ENCODE results near the gene FOXP3.

Gene FOXP3

DNA sequence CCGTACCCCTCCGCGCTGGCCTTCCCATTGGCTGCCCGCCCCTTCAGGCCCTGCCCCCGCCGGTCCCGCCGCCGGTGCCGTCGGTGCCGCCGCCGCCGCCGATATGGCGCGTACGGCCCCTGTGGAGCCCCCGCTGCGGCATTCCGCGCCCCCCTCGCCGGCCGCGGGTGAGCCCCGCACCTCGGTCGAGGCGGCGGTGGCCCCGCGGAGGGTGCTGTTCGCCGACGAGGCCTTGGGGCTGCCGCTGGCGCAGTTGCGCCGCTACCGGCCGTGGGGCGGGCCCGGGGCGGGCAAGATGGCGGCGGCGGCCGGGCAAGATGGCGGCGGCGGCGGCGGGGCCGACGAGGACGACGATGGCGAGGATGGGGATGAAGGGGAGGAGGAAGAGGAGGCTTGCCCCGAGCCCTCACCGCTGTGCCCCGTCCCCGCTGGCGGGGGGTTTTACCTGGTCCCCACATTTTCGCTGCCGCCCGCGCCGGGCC is 5.3 kb upstream of the FOXP3 start, which contains the start of gene PPP1R3F:
TSS of gene PPP1R3F (plus strand) at position 27 of the 482 bp plus-strand sequence. CDS start at position 104, 77 bp downstream.
- Histone ChIP-seq H3K9ac (peak within 1 kb of the TSS; percentile 88 to 95 (median 93)), H3K9me3 (replicated peaks in 1 of 11) (peaks cover 0 to 14% (median 0%) of the 10 kb centered on the region in 11 experiments; a peak in 7 of 22 replicates), H3K36me3 (peaks cover 0 to 8% (median 0%) of the 10 kb centered on the region in 11 experiments; a peak in 3 of 22 replicates), H3K27me3 (peaks cover 37 to 79% (median 69%) of the 10 kb centered on the region in 11 experiments), H3K4me1 (peaks cover 25 to 31% (median 30%) of the 10 kb centered on the region in 10 experiments), H3K4me2 (peak within 1 kb of the TSS; percentile 74 to 92 (median 89)), H4K20me1 (peaks cover 6 to 35% (median 21%) of the 10 kb centered on the region in 11 experiments; a peak in 15 of 22 replicates), H3K4me3 (peak within 1 kb of the TSS; percentile 71 to 80 (median 74)), H3K27ac (peak within 1 kb of the TSS; percentile 89 to 95 (median 93))
- no peak for TF ChIP-seq Cebpa-rat (IDR thresholded peaks at IDR 0.05)

DNA sequence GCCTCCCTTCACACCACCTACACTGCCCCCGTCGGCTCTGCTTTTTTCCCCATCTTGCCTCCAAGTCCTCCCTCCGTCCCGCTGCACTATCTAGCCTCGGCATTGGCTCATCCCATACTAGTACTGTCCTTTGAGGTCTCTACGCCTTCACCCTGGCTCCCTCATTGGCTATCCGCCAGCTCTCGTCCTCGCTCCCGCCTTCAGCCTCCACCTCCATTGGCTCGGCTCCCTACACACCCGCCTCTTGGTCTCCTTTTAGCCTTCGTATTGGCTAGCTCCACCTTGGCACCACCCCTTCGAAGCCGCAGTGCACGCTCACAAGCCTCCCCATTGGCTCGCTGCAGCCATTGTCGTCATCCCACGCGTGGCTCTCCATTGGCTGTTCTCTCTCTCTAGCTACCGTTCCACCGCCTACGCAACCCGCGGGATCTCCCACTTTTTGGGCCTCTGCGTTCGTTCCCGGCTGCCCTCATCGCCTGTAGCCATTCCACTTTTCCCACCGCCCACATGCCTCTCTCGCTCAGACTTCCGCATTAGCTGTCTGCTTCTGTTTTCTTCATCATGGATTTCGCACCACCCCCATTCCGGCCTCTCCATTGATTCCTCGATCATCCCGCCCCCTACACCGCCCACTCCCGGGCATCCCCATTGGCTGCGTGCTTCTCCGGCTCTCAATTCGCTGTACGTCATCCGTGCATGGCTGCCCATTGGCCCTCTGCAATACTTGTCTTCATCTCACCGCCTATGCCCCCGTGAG is 4.7 kb upstream of the FOXP3 start:
- Histone ChIP-seq H3K36me3 (peaks cover 0 to 7% (median 0%) of the 10 kb centered on the region in 11 experiments; a peak in 3 of 22 replicates), H4K20me1 (peaks cover 5 to 29% (median 14%) of the 10 kb centered on the region in 11 experiments; a peak in 15 of 22 replicates), H3K4me1 (peaks cover 25 to 31% (median 30%) of the 10 kb centered on the region in 10 experiments), H3K4me2 (peak overlapping the region; percentile 55 to 77 (median 69)), H3K4me3 (peak overlapping the region; percentile 71 to 80 (median 74)), H3K9me3 (replicated peaks in 1 of 11) (peaks cover 0 to 14% (median 0%) of the 10 kb centered on the region in 11 experiments; a peak in 7 of 22 replicates), H3K9ac (peak overlapping the region; percentile 88 to 95 (median 93)), H3K27ac (peak overlapping the region; percentile 89 to 95 (median 93)), H3K27me3 (peaks cover 31 to 79% (median 65%) of the 10 kb centered on the region in 11 experiments)
- TF ChIP-seq Cebpa-rat (IDR thresholded peaks at IDR 0.05): no peak

DNA sequence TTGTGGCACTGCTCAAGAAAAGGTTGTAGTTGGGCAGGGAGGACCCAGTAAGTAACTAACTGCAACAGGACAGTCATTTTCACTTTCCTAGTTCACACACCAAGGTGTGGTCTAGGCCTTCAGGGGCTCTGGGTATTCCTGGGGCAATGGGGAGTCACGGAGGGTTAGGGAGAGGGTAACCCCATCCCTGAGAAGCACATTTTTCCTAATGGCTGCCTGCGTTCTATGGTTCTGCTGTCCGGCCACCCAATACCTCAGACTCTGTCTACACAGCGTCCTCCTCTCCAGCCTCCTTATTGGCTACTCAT is 4.1 kb upstream of the FOXP3 start:
- peak overlapping the region; percentile 63 to 95 (median 89) for H3K9ac ChIP-seq
- peaks cover 0 to 14% (median 0%) of the 10 kb centered on the region in 11 experiments; a peak in 7 of 22 replicates for H3K9me3 ChIP-seq (replicated peaks in 1 of 11)

DNA sequence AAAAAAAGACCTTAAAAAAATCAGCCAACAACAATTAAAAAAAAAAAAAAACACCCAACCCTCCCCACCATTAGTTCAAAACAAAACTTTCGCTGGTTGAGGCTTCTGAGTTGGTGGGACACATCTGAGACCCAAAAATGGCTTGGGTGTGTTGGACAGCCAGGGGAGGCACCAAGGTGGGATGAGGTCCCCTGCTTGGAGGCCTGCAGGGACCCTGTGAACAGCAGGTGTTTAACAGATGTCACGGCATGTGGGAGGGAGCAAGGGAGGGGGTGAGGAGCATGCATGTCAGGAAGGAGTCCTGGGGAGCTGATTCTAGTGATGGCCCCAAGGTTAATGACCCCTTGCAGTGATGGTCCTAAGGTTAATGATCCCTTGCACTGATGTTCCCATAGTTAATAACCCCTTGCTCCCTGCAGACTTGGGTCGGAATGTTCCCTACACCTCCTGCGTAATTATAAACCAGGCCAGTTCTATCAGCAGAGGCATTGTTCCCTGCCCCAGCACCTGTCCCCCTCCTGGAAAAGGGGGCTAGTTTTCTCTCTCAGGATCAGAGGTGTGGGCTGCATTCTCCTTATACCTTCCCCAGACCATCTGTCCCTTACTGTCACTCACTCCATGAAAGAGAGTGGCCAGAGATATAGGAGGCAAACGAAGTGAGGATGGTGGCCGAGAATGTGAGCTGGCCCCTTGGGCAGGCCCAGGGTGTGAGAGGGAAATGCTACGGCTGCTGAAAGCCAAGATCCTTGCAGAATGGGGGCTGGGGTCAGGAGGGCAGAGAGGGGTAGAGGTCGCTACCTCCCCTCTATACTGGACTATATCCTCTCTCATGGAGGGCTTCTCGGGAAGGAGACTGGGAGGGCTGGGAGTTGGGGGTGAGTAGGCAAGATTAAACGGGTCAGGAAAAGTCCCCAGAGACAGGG is 2.3 kb upstream of the FOXP3 start:
- H3K27ac ChIP-seq: no peak overlapping the region
- no peak overlapping the region for H3K4me3 ChIP-seq
- H3K36me3 ChIP-seq: no peaks in the 10 kb centered on the region
- H3K4me2 ChIP-seq: no peak overlapping the region
- H3K4me1 ChIP-seq: peaks cover 14 to 23% (median 19%) of the 10 kb centered on the region in 10 experiments
- no peak overlapping the region for H3K9ac ChIP-seq
- peaks cover 0 to 6% (median 0%) of the 10 kb centered on the region in 11 experiments; a peak in 3 of 22 replicates for H4K20me1 ChIP-seq
- no peak for TF ChIP-seq Cebpa-rat (IDR thresholded peaks at IDR 0.05)
- H3K9me3 ChIP-seq (replicated peaks in 1 of 11): peaks cover 0 to 14% (median 0%) of the 10 kb centered on the region in 11 experiments; a peak in 7 of 22 replicates
- H3K27me3 ChIP-seq: peaks cover 29 to 78% (median 66%) of the 10 kb centered on the region in 11 experiments

More for the DNA sequence above, 4.1 kb upstream of the FOXP3 start:
- Histone ChIP-seq H3K27ac (peak overlapping the region; percentile 44 to 95 (median 92); a peak in 20 of 22 replicates), H3K4me2 (peak overlapping the region; percentile 55 to 77 (median 69)), H3K4me1 (peaks cover 25 to 31% (median 29%) of the 10 kb centered on the region in 10 experiments), H4K20me1 (peaks cover 2 to 23% (median 9%) of the 10 kb centered on the region in 11 experiments; a peak in 12 of 22 replicates), H3K4me3 (peak overlapping the region; percentile 51 to 80 (median 72)), H3K27me3 (peaks cover 30 to 79% (median 65%) of the 10 kb centered on the region in 11 experiments), H3K36me3 (peaks cover 0 to 6% (median 0%) of the 10 kb centered on the region in 11 experiments; a peak in 3 of 22 replicates)
- TF ChIP-seq Cebpa-rat (IDR thresholded peaks at IDR 0.05): no peak

DNA sequence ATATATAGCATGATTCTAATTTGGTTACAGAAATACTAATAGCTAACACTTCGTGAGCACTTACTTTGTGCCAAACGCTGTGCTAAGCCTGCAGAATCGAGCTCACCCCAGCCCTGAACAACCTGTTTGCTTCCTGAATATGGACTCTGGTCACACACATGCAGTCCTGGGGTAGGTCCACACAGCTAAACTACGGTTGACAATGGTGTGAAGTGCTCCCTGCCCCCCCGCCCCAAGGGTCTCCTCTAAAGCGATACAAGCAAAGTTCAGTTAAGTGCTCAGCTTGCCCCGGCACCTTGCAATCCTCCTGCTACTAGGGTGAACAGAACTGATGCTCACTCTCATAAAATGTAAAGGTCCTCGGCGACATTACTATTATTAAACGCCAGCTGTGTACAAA is 879 bp downstream of the FOXP3 start:
- H3K36me3 ChIP-seq: no peaks in the 10 kb centered on the region
- peaks cover 0 to 5% (median 0%) of the 10 kb centered on the region in 11 experiments; a peak in 3 of 22 replicates for H4K20me1 ChIP-seq
- no peak overlapping the region for H3K9ac ChIP-seq
- no peaks in the 10 kb centered on the region for H3K9me3 ChIP-seq (replicated peaks in 1 of 11)
- H3K4me1 ChIP-seq: peaks cover 0 to 7% (median 6%) of the 10 kb centered on the region in 10 experiments; a peak in 5 of 20 replicates
- TF ChIP-seq Cebpa-rat (IDR thresholded peaks at IDR 0.05): no peak
- H3K4me3 ChIP-seq: no peak overlapping the region
- no peak overlapping the region for H3K27ac ChIP-seq
- no peak overlapping the region for H3K4me2 ChIP-seq
- H3K27me3 ChIP-seq: peaks cover 54 to 99% (median 91%) of the 10 kb centered on the region in 11 experiments

DNA sequence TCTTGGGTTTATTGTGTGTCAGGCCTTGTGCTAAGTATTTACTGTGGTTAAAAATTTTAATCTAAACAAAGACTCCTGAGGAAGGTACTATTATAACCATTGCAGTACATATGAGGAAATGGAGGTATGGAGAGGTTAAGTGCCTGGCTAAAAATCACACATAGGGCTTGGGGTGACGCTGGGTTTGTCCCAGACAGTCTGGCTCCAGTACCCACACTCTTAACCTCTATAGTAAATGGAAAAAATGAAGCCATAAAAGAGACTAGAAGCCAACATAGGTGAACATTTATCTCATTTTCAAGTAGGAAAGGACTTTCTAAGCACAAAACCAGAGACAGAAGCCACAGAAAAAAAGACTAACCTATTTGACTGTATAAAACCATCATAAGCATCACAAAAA is 1.9 kb downstream of the FOXP3 start:
- H3K36me3 ChIP-seq: no peaks in the 10 kb centered on the region
- no peak overlapping the region for H3K4me3 ChIP-seq
- H3K27ac ChIP-seq: no peak overlapping the region
- TF ChIP-seq Cebpa-rat (IDR thresholded peaks at IDR 0.05): no peak
- no peaks in the 10 kb centered on the region for H3K9me3 ChIP-seq (replicated peaks in 1 of 11)
- peaks cover 60 to 99% (median 93%) of the 10 kb centered on the region in 11 experiments for H3K27me3 ChIP-seq
- no peak overlapping the region for H3K4me2 ChIP-seq
- no peak overlapping the region for H3K9ac ChIP-seq
- H3K4me1 ChIP-seq: 0 out of 20 replicates have a peak, but pooled peaks cover 0 to 4% (median 0%) of the 10 kb centered on the region in 10 experiments
- H4K20me1 ChIP-seq: peaks cover 0 to 9% (median 0%) of the 10 kb centered on the region in 11 experiments; a peak in 4 of 22 replicates

DNA sequence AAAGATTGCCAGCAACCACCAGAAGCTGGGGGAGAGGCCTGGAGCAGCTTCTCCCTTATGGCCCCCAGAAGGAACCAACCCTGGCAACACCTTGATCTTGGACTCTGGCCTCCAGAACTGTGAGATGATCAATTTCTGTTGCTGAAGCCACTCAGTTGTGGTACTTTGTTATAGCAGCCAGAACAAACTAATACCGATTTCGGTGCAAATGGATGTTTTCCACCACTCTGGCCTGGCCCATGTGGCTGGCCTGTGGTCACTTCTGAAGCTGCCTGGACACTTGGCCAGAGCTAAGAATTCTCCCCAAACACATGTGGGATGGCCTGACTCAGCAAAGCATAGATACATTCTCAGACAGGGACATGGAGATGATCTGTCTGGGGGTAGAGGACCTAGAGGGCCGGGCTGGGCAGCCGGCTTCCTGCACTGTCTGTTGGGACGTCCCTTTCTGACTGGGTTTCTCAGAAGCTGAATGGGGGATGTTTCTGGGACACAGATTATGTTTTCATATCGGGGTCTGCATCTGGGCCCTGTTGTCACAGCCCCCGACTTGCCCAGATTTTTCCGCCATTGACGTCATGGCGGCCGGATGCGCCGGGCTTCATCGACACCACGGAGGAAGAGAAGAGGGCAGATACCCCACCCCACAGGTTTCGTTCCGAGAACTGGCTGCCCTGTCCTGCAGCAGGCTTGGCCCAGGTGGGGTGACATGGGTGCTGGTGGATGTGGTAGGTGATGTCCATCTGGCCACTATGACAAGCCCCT is 4.1 kb downstream of the FOXP3 start:
- Histone ChIP-seq H4K20me1 (peaks cover 0 to 29% (median 0%) of the 10 kb centered on the region in 11 experiments; a peak in 4 of 22 replicates), H3K4me1 (peaks cover 0 to 12% (median 0%) of the 10 kb centered on the region in 10 experiments; a peak in 2 of 20 replicates), H3K27ac (no peak overlapping the region), H3K9ac (no peak overlapping the region), H3K27me3 (peaks cover 43 to 97% (median 81%) of the 10 kb centered on the region in 11 experiments), H3K4me2 (no peak overlapping the region), H3K9me3 (replicated peaks in 1 of 11) (no peaks in the 10 kb centered on the region), H3K36me3 (no peaks in the 10 kb centered on the region), H3K4me3 (no peak overlapping the region)
- TF ChIP-seq Cebpa-rat (IDR thresholded peaks at IDR 0.05): no peak

Data from BLaER1 treated with 17β-estradiol and CSF1 and Interleukin-3, amounts not matched to agents 10 nM and 100 nM (cell line).